GM19397 (cell line): ENCODE data around the gene IL9R.
"Not testable (repeated sequence)": the region's sequence is repeated elsewhere in the genome, so short reads cannot be mapped to it uniquely, and the experiment has no call there.

Source experiments
- ATAC-seq: cut with Tn5 transposase; IDR thresholded peaks from one replicate; pipeline ENCODE4 v1.9.1; 2021; ENCODE audit warnings: mild to moderate bottlenecking, moderate library complexity; ENCODE audit not compliant: unreplicated experiment

The IL9R gene

DNA sequence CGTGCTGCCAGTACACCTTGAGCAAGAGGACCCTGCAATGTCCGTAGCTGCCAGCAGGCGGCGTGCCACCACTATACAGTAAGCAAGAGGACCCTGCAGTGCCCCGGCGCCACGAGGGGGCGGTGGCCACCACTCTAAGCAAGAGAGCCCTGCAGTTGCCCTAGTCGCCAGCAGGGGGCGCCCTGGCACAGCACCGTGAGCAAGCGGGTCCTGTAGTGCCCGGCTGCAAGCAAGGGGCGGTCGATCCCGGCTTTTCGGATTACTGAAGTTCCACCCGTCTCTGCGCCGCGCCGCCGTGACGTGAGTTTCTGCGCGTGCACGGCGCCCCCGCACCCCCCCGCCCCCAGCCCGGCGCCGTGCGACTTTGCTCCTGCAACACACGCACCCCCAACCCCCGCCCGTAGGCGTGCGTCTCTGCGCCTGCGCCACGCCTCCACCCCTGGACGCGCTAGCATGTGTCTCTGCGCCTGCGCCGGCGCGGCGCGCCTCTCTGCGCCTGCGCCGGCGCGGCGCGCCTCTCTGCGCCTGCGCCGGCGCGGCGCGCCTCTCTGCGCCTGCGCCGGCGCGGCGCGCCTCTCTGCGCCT, 31.2 kb downstream of the IL9R start:
- ATAC-seq, result not testable (repeated sequence)

DNA sequence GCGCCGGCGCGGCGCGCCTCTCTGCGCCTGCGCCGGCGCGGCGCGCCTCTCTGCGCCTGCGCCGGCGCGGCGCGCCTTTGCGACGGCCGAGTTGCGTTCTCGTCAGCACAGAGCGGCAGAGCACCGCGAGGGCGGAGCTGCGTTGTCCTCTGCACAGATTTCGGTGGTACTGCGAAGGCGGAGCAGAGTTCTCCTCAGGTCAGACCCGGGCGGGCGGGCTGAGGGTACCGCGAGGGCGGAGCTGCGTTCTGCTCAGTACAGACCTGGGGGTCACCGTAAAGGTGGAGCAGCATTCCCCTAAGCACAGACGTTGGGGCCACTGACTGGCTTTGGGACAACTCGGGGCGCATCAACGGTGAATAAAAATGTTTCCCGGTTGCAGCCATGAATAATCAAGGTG, 31.8 kb downstream of the IL9R start:
- ATAC-seq, result not testable (repeated sequence)

DNA sequence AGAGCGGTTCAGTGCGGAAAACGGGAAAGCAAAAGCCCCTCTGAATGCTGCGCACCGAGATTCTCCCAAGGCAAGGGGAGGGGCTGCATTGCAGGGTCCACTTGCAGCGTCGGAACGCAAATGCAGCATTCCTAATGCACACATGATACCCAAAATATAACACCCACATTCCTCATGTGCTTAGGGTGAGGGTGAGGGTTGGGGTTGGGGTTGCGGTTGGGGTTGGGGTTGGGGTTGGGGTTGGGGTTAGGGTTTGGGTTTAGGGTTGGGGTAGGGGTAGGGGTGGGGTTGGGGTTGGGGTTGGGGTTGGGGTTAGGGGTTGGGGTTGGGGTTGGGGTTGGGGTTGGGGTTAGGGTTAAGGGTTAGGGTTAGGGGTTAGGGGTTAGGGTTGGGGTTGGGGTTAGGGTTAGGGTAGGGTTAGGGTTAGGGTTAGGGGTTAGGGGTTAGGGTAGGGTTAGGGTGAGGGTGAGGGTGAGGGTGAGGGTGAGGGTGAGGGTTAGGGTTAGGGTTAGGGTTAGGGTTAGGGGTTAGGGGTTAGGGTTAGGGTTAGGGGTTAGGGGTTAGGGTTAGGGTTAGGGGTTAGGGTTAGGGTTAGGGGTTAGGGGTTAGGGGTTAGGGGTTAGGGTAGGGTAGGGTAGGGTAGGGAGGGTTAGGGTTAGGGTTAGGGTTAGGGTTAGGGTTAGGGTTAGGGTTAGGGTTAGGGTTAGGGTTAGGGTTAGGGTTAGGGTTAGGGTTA, 32.4 kb downstream of the IL9R start:
- not testable (repeated sequence) for ATAC-seq

DNA sequence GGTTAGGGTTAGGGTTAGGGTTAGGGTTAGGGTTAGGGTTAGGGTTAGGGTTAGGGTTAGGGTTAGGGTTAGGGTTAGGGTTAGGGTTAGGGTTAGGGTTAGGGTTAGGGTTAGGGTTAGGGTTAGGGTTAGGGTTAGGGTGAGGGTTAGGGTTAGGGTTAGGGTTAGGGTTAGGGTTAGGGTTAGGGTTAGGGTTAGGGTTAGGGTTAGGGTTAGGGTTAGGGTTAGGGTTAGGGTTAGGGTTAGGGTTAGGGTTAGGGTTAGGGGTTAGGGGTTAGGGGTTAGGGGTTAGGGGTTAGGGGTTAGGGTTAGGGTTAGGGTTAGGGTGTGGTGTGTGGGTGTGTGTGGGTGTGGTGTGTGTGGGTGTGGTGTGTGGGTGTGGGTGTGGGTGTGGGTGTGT, 33.0 kb downstream of the IL9R start:
- ATAC-seq, result not testable (repeated sequence)
